GM23338 (cell line): ENCODE results near the gene SLC29A2.
"Not testable (repeated sequence)": the region's sequence is repeated elsewhere in the genome, so short reads cannot be mapped to it uniquely, and the experiment has no call there.

Source experiments
- CREB1 ChIP-seq: fragments of 250-450 bp; sonication (Bioruptor Pico); IDR thresholded peaks from 2 replicates; pipeline ENCODE4 v1.5.0; 2020; ENCODE audit warnings: low read depth, mild to moderate bottlenecking, moderate library complexity
- CTCF ChIP-seq, 2 experiments: fragments of 200-600 bp in 1 of 2; sonication (generic) in 1 of 2; conservative IDR thresholded peaks; 2 replicates each; pipeline versions ENCODE4 v1.5.1 to v1.6.1; 2016 to 2017; ENCODE audit warnings: antibody characterized with exemption in 2 of 2, low read depth in 2 of 2, mild to moderate bottlenecking in 2 of 2, moderate library complexity in 1 of 2
- ETS1 ChIP-seq: IDR thresholded peaks from 2 replicates; pipeline ENCODE4 v1.6.1; 2016; ENCODE audit warnings: antibody characterized with exemption
- EZH2 ChIP-seq: fragments of 200-600 bp; sonication (generic); IDR thresholded peaks from one replicate; pipeline ENCODE4 v1.8.0; 2017; ENCODE audit warnings: antibody characterized with exemption, mild to moderate bottlenecking, low read depth; ENCODE audit not compliant: unreplicated experiment
- EZH2phosphoT487 ChIP-seq: fragments of 200-600 bp; sonication (generic); IDR thresholded peaks from one replicate; pipeline ENCODE4 v1.8.1; 2018; ENCODE audit warnings: antibody characterized with exemption; ENCODE audit not compliant: unreplicated experiment
- JUNB ChIP-seq: IDR thresholded peaks from one replicate; pipeline ENCODE4 v1.6.1; 2016; ENCODE audit warnings: antibody characterized with exemption; ENCODE audit not compliant: unreplicated experiment
- NANOG ChIP-seq: IDR thresholded peaks from 2 replicates; pipeline ENCODE4 v1.6.1; 2016; ENCODE audit warnings: antibody characterized with exemption, borderline replicate concordance
- POLR2AphosphoS5 ChIP-seq: IDR thresholded peaks from 2 replicates; pipeline ENCODE4 v1.6.1; 2016; ENCODE audit warnings: antibody characterized with exemption, low read depth
- REST ChIP-seq: IDR thresholded peaks from one replicate; pipeline ENCODE4 v1.6.1; 2018; ENCODE audit warnings: antibody characterized with exemption; ENCODE audit not compliant: unreplicated experiment
- STAT1 ChIP-seq: IDR thresholded peaks from one replicate; pipeline ENCODE4 v1.6.1; 2016; ENCODE audit warnings: antibody characterized with exemption; ENCODE audit not compliant: unreplicated experiment
- ZNF331 ChIP-seq: fragments of 250-450 bp; sonication (Bioruptor Pico); IDR thresholded peaks from 2 replicates; pipeline ENCODE4 v1.5.0; 2020; ENCODE audit warnings: low read depth, mild to moderate bottlenecking, moderate library complexity

- not testable (repeated sequence) for TF ChIP-seq CTCF (conservative IDR thresholded peaks at IDR 0.05; ENCODE audit: low read depth in 2 of 2); EZH2; POLR2AphosphoS5; NANOG; JUNB; EZH2phosphoT487; STAT1; REST; CREB1; ETS1; ZNF331
Observed at GRCh38 chr11:66350560-66351235, 20.9 kb downstream of the SLC29A2 start.
